ENCODE results near the gene FYN. TPM values are rescaled to one million over a fixed set of nuclear protein-coding genes. Genes with fewer than 3 reads are reported as not detected.

The FYN gene
- total and polyA plus RNA-seq, 2 donors from 2014 or later: 34.5 to 52.4 TPM

DNA sequence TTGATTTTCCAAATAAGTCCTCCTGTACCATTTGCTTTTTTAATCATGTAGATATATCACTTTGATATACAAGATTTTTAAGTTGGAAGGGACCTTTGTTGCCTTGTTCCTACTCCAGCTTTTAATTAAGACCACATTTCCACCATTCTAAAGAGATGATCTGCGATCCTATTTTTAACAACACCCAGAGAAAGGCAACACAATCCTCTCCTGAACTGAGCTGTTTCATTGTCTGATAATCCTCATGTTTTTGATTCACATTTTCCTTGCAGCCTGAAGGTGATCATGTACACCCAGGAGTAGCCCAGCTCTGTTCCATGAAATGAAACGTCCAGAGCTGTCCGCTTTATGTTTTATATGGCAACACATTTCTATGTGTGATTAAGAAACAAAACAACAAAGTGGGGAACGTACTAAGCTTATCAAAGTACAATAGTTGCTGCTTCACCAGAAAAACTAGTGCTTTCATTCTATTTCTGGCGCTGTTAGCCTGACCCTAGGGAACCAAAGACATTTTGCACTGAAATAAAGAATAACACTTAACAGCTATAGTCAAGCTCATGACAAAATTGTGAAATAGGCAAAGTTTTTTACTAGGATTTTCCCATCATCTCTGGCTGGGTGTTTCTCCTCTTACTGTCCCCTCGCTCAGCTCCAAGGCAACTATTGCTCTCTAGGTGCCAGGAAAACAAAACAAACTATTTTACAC, 245.0 kb downstream of the FYN start:
- no peak overlapping the region for H3K4me3 ChIP-seq (ENCODE audit: low read length in 3 of 3)
- H3K36me3 ChIP-seq (ENCODE audit: control insufficient read depth in 2 of 3, insufficient read depth in 3 of 3, low read length in 3 of 3): no peaks in the 10 kb centered on the region
- intact Hi-C loops (cut with DNase I): no loop called here
- H3K27ac ChIP-seq (ENCODE audit: low read depth in 2 of 2, low read length in 2 of 2): peak overlapping the region in 1 of 2 donors; percentile 60
- no peak for DNase-seq
- TF ChIP-seq CTCF (IDR thresholded peaks at IDR 0.05; ENCODE audit: borderline replicate concordance, extremely low read depth, insufficient read depth): no peak
- no peak for FAIRE-seq
- peaks cover 0 to 4% (median 0%) of the 10 kb centered on the region in 3 donors for H3K9me3 ChIP-seq (ENCODE audit: control insufficient read depth in 2 of 3, insufficient read depth in 1 of 3, low read length in 3 of 3)
- H3K4me1 ChIP-seq (ENCODE audit: control insufficient read depth in 2 of 3, insufficient read depth in 2 of 3, low read depth in 1 of 3, low read length in 3 of 3): no peaks in the 10 kb centered on the region
- no peaks in the 10 kb centered on the region for H3K27me3 ChIP-seq (ENCODE audit: control insufficient read depth, insufficient read depth, low read length)
- H3K9ac ChIP-seq (ENCODE audit: low read length in 3 of 3): no peak overlapping the region

GRCh38 chr6:111626441-111626840, 246.8 kb downstream of the FYN start:
- H3K27ac ChIP-seq (ENCODE audit: low read depth in 2 of 2, low read length in 2 of 2): no peak overlapping the region
- no peak overlapping the region for H3K9ac ChIP-seq (ENCODE audit: low read length in 3 of 3)
- no peaks in the 10 kb centered on the region for H3K4me1 ChIP-seq (ENCODE audit: control insufficient read depth in 2 of 3, insufficient read depth in 2 of 3, low read depth in 1 of 3, low read length in 3 of 3)
- TF ChIP-seq CTCF (IDR thresholded peaks at IDR 0.05; ENCODE audit: borderline replicate concordance, extremely low read depth, insufficient read depth): no peak
- no peak for DNase-seq
- H3K27me3 ChIP-seq (ENCODE audit: control insufficient read depth, insufficient read depth, low read length): no peaks in the 10 kb centered on the region
- H3K36me3 ChIP-seq (ENCODE audit: control insufficient read depth in 2 of 3, insufficient read depth in 3 of 3, low read length in 3 of 3): no peaks in the 10 kb centered on the region
- H3K4me3 ChIP-seq (ENCODE audit: low read length in 3 of 3): no peak overlapping the region
- intact Hi-C loops (cut with DNase I): no loop called here
- FAIRE-seq: no peak
- peaks cover 0 to 4% (median 0%) of the 10 kb centered on the region in 3 donors for H3K9me3 ChIP-seq (ENCODE audit: control insufficient read depth in 2 of 3, insufficient read depth in 1 of 3, low read length in 3 of 3)

GRCh38 chr6:111625461-111626391, 247.5 kb downstream of the FYN start:
- Histone ChIP-seq H3K4me3 (ENCODE audit: low read length in 3 of 3) (no peak overlapping the region), H3K36me3 (ENCODE audit: control insufficient read depth in 2 of 3, insufficient read depth in 3 of 3, low read length in 3 of 3) (no peaks in the 10 kb centered on the region), H3K27ac (ENCODE audit: low read depth in 2 of 2, low read length in 2 of 2) (no peak overlapping the region), H3K4me1 (ENCODE audit: control insufficient read depth in 2 of 3, insufficient read depth in 2 of 3, low read depth in 1 of 3, low read length in 3 of 3) (no peaks in the 10 kb centered on the region), H3K9ac (ENCODE audit: low read length in 3 of 3) (no peak overlapping the region), H3K9me3 (ENCODE audit: control insufficient read depth in 2 of 3, insufficient read depth in 1 of 3, low read length in 3 of 3) (peaks cover 0 to 4% (median 0%) of the 10 kb centered on the region in 3 donors), H3K27me3 (ENCODE audit: control insufficient read depth, insufficient read depth, low read length) (no peaks in the 10 kb centered on the region)
- FAIRE-seq (no peak), DNase-seq (peak in 2 of 5 donors; percentile 31 to 40)
- TF ChIP-seq CTCF (IDR thresholded peaks at IDR 0.05; ENCODE audit: borderline replicate concordance, extremely low read depth, insufficient read depth): no peak
- intact Hi-C loops (cut with DNase I): no loop called here
